Mesenchymal stem cell (in vitro differentiated cells and primary cell): Measurements from ENCODE around the gene THRA.

Source experiments
- DNase-seq: peaks from one replicate; pipeline ENCODE4 v3.0.0-alpha.2; 2013
- H2AFZ ChIP-seq: one replicate; pipeline ENCODE4 v1.6.1; 2013; ENCODE audit warnings: low read depth, mild to moderate bottlenecking, control low read depth, inconsistent platforms, low read length, moderate library complexity
- H2AK5ac ChIP-seq: 2 replicates; pipeline ENCODE4 v1.6.1; 2013; ENCODE audit warnings: low read length, moderate library complexity, mild to moderate bottlenecking, inconsistent platforms; ENCODE audit not compliant: severe bottlenecking
- H2BK120ac ChIP-seq: one replicate; pipeline ENCODE4 v1.6.1; 2013; ENCODE audit warnings: low read depth, mild to moderate bottlenecking, inconsistent platforms, low read length, moderate library complexity
- H2BK12ac ChIP-seq, 2 experiments: one replicate each; pipeline ENCODE4 v1.6.1; 2013; ENCODE audit warnings: inconsistent platforms in 2 of 2, low read length in 2 of 2, mild to moderate bottlenecking in 2 of 2, moderate library complexity in 2 of 2, control low read depth in 1 of 2
- H2BK15ac ChIP-seq: one replicate; pipeline ENCODE4 v1.6.1; 2013; ENCODE audit warnings: mild to moderate bottlenecking, low read depth, inconsistent platforms; ENCODE audit not compliant: poor library complexity, severe bottlenecking
- H2BK5ac ChIP-seq: 2 replicates; pipeline ENCODE4 v1.6.1; 2013; ENCODE audit warnings: low read depth, mild to moderate bottlenecking, low read length, control low read depth, inconsistent platforms; ENCODE audit not compliant: poor library complexity, severe bottlenecking
- H3K14ac ChIP-seq, 2 experiments: one replicate each; pipeline ENCODE4 v1.6.1; 2013; ENCODE audit warnings: inconsistent platforms in 2 of 2, low read length in 2 of 2, control low read depth in 1 of 2, mild to moderate bottlenecking in 1 of 2, moderate library complexity in 1 of 2
- H3K18ac ChIP-seq, 2 experiments: one replicate each; pipeline ENCODE4 v1.6.1; 2013; ENCODE audit warnings: inconsistent platforms in 2 of 2, low read length in 2 of 2, control low read depth in 1 of 2, low read depth in 1 of 2, mild to moderate bottlenecking in 1 of 2
- H3K23ac ChIP-seq, 2 experiments: one replicate each; pipeline ENCODE4 v1.6.1; 2013; ENCODE audit warnings: inconsistent platforms in 2 of 2, low read length in 2 of 2, mild to moderate bottlenecking in 2 of 2, moderate library complexity in 2 of 2, control low read depth in 1 of 2
- H3K27ac ChIP-seq: 2 replicates; pipeline ENCODE4 v1.5.1; 2013; ENCODE audit warnings: mild to moderate bottlenecking, moderate library complexity, low read length, control low read depth, inconsistent platforms; ENCODE audit not compliant: poor library complexity, severe bottlenecking
- H3K27me3 ChIP-seq, 2 experiments: 2 replicates each; pipeline versions ENCODE4 v1.6.1 to v1.7.0; 2013; ENCODE audit warnings: low read length in 2 of 2, mild to moderate bottlenecking in 2 of 2, moderate library complexity in 2 of 2, control low read depth in 1 of 2, inconsistent platforms in 1 of 2; ENCODE audit not compliant: control insufficient read depth in 1 of 2, insufficient read depth in 1 of 2
- H3K36me3 ChIP-seq, 2 experiments: 2 replicates each; pipeline versions ENCODE4 v1.6.1 to v1.7.0; 2013; ENCODE audit warnings: low read length in 2 of 2, control low read depth in 1 of 2, inconsistent platforms in 1 of 2, low read depth in 1 of 2, mild to moderate bottlenecking in 1 of 2; ENCODE audit not compliant: insufficient read depth in 2 of 2, control insufficient read depth in 1 of 2
- H3K4ac ChIP-seq, 2 experiments: one replicate each; pipeline ENCODE4 v1.6.1; 2013; ENCODE audit warnings: inconsistent platforms in 2 of 2, low read length in 2 of 2, mild to moderate bottlenecking in 2 of 2, moderate library complexity in 2 of 2, control low read depth in 1 of 2, low read depth in 1 of 2
- H3K4me1 ChIP-seq: 2 replicates; pipeline ENCODE4 v1.6.1; 2013; ENCODE audit warnings: low read depth, low read length, control low read depth; ENCODE audit not compliant: control insufficient read depth, insufficient read depth
- H3K4me2 ChIP-seq: 2 replicates; pipeline ENCODE4 v1.6.1; 2013; ENCODE audit warnings: low read length, mild to moderate bottlenecking, inconsistent platforms; ENCODE audit not compliant: poor library complexity, severe bottlenecking
- H3K4me3 ChIP-seq, 2 experiments: 2 replicates each; pipeline versions ENCODE4 v1.5.1 to v1.7.0; 2013; ENCODE audit warnings: low read length in 2 of 2, mild to moderate bottlenecking in 2 of 2, control low read depth in 1 of 2, low read depth in 1 of 2; ENCODE audit not compliant: insufficient read depth in 1 of 2
- H3K79me1 ChIP-seq: replicated peaks from 2 replicates; pipeline ENCODE4 v1.6.1; 2013; ENCODE audit warnings: mild to moderate bottlenecking, control low read depth, low read length, inconsistent platforms; ENCODE audit not compliant: poor library complexity, severe bottlenecking
- H3K9ac ChIP-seq: 2 replicates; pipeline ENCODE4 v1.7.0; 2013; ENCODE audit warnings: mild to moderate bottlenecking, low read length, moderate library complexity
- H3K9me3 ChIP-seq: 2 replicates; pipeline ENCODE4 v1.7.0; 2013; ENCODE audit warnings: mild to moderate bottlenecking, low read length; ENCODE audit not compliant: control insufficient read depth
- H4K8ac ChIP-seq: one replicate; pipeline ENCODE4 v1.6.1; 2013; ENCODE audit warnings: inconsistent platforms, mild to moderate bottlenecking, low read length, moderate library complexity
- H4K91ac ChIP-seq: one replicate; pipeline ENCODE4 v1.6.1; 2013; ENCODE audit warnings: mild to moderate bottlenecking, low read length, inconsistent platforms
- WGBS: methylation state at CpG from one replicate; pipeline ENCODE4 v1.1.7; 2013; ENCODE audit warnings: mixed read lengths; 5-methylcytosine and 5-hydroxymethylcytosine counted together

THRA gene

DNA sequence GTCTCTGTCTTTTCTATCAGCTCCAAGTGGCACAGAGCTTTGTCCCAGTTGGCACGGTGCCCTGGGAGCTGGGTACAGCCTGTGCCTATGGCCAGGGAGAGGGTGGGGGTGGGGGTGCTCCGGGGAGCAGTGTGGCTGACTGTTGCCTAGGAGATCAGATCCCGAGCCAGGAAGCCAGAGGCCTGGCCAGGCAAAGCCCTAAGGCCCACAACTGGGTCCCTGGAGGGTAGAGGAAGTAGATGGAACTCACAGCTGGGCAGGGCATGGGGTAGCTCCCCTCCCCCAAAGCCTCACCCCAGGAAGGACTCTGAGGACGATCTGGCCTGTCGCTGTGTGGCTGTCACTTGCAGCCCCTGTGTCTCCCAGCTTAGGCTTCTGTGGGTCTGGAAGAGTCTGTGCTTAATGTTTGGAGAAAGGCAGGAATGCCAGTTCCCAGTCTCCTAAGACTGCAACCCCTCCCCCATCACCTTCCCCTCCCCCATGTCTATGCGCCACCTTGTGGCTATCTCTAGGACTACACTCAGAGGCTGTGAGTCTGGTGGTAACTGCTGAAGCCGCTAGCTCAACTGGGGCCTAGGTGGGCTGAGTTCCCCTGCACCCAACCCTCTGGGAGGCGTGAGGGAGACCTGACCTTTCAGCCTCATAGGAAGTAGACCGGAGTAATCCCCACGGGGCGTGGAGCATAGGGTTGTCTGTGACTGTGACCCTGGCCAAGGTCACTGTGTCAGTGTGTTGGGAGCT, 12.6 kb downstream of the THRA start:
- Histone ChIP-seq H3K14ac (no peak overlapping the region), H3K4me3 (peak overlapping the region in 1 of 2 experiments; percentile 43), H3K36me3 (peaks cover 24 to 46% of the 10 kb centered on the region in 2 experiments), H2BK5ac (no peak overlapping the region), H2AFZ (no peak overlapping the region), H2BK120ac (no peak overlapping the region), H3K27ac (no peak overlapping the region), H3K23ac (no peak overlapping the region), H3K27me3 (no peaks in the 10 kb centered on the region), H3K18ac (peak overlapping the region; percentile 79 to 86), H3K4ac (peak overlapping the region; percentile 20 to 35), H3K4me2 (no peak overlapping the region), H2AK5ac (peak overlapping the region; percentile 57), H4K91ac (peak overlapping the region; percentile 78), H2BK12ac (peak overlapping the region; percentile 49 to 82), H3K9ac (peak overlapping the region; percentile 71), H4K8ac (peak overlapping the region; percentile 72), H3K4me1 (peaks cover 42% of the 10 kb centered on the region), H2BK15ac (peak overlapping the region; percentile 44), H3K79me1 (peaks cover 28% of the 10 kb centered on the region), H3K9me3 (no peaks in the 10 kb centered on the region)
- DNase-seq: peak; percentile 70
- 35% methylated on average over 9 of the region's 11 CpGs for WGBS

- Histone ChIP-seq H2AFZ (no peak overlapping the region), H3K27me3 (no peaks in the 10 kb centered on the region), H2BK120ac (no peak overlapping the region), H3K4me2 (no peak overlapping the region), H4K91ac (no peak overlapping the region), H3K23ac (no peak overlapping the region), H3K79me1 (peaks cover 22% of the 10 kb centered on the region), H3K4me1 (peaks cover 36% of the 10 kb centered on the region), H3K9me3 (no peaks in the 10 kb centered on the region), H3K4ac (no peak overlapping the region), H3K9ac (peak overlapping the region; percentile 71), H3K14ac (no peak overlapping the region), H2BK12ac (peak overlapping the region in 1 of 2 experiments; percentile 49), H3K18ac (peak overlapping the region in 1 of 2 experiments; percentile 54), H3K4me3 (peak overlapping the region in 1 of 2 experiments; percentile 34), H2BK5ac (no peak overlapping the region), H3K27ac (no peak overlapping the region), H2AK5ac (no peak overlapping the region), H3K36me3 (peaks cover 24 to 50% of the 10 kb centered on the region in 2 experiments), H2BK15ac (no peak overlapping the region), H4K8ac (peak overlapping the region; percentile 72)
- no peak for DNase-seq
- WGBS: 88% methylated on average over 8 of the region's 8 CpGs
These were observed 13.3 kb downstream of the THRA start for GRCh38 chr17:40075942-40076498.

DNA sequence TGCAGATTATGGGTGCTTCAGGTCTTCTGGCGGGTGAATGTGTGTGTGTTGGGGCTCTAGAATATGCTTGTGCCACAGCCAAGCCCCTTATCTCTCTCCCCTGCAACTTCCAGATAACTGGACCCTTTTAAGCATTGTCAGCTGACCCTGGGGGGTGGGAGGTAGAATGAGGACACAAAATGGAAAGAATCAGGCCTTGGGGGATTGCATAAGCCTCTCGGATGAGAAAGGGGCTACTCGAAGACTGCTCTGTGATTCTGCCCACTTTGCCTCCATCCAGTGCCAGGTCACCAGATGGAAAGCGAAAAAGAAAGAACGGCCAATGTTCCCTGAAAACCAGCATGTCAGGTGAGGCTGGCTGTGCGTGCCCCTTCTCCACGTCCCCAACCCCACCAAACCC, 13.8 kb downstream of the THRA start:
- no peak overlapping the region for H4K8ac ChIP-seq
- no peak overlapping the region for H2BK15ac ChIP-seq
- H2AFZ ChIP-seq: no peak overlapping the region
- no peak overlapping the region for H3K4me2 ChIP-seq
- peaks cover 30% of the 10 kb centered on the region for H3K4me1 ChIP-seq
- H3K36me3 ChIP-seq: peaks cover 24 to 52% of the 10 kb centered on the region in 2 experiments
- no peak overlapping the region for H3K14ac ChIP-seq
- 93% methylated on average over 5 of the region's 7 CpGs for WGBS
- H3K4me3 ChIP-seq: peak overlapping the region in 1 of 2 experiments; percentile 4
- no peak for DNase-seq
- peaks cover 17% of the 10 kb centered on the region for H3K79me1 ChIP-seq
- H3K23ac ChIP-seq: no peak overlapping the region
- no peak overlapping the region for H2AK5ac ChIP-seq
- no peak overlapping the region for H3K4ac ChIP-seq
- H2BK5ac ChIP-seq: no peak overlapping the region
- H3K9ac ChIP-seq: peak overlapping the region; percentile 71
- no peak overlapping the region for H3K27ac ChIP-seq
- H3K18ac ChIP-seq: no peak overlapping the region
- no peak overlapping the region for H2BK12ac ChIP-seq
- H4K91ac ChIP-seq: no peak overlapping the region
- no peak overlapping the region for H2BK120ac ChIP-seq
- no peaks in the 10 kb centered on the region for H3K27me3 ChIP-seq
- no peaks in the 10 kb centered on the region for H3K9me3 ChIP-seq

DNA sequence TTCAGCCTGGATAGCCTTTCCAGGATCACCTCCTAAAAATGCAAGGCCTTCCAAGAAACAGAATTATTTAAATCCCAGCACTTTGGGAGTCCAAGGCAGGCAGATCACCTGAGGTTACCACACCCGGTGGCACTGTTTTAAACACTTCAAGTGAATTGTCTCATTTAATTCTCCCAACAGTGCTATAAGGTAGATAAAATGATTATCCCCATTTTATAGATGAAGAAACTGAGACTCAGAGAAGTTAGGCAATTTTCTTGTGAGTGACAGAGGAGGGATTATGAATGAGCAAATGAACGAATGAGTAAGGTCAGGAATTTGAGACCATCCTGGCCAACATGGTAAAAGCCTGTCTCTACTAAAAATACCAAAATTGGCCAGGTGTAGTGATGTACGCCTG, 16.8 kb downstream of the THRA start:
- no peak overlapping the region for H2BK5ac ChIP-seq
- H2BK120ac ChIP-seq: no peak overlapping the region
- no peak overlapping the region for H3K4me2 ChIP-seq
- no peak overlapping the region for H3K9ac ChIP-seq
- DNase-seq: no peak
- H3K27me3 ChIP-seq: no peaks in the 10 kb centered on the region
- no peak overlapping the region for H3K14ac ChIP-seq
- H4K91ac ChIP-seq: no peak overlapping the region
- H2BK12ac ChIP-seq: no peak overlapping the region
- H3K18ac ChIP-seq: no peak overlapping the region
- H3K4me3 ChIP-seq: no peak overlapping the region
- no peak overlapping the region for H3K27ac ChIP-seq
- no peaks in the 10 kb centered on the region for H3K9me3 ChIP-seq
- H3K79me1 ChIP-seq: peaks cover 11% of the 10 kb centered on the region
- H2AFZ ChIP-seq: no peak overlapping the region
- H3K4me1 ChIP-seq: peaks cover 11% of the 10 kb centered on the region
- no peak overlapping the region for H3K4ac ChIP-seq
- WGBS: 100% methylated on average over 2 of the region's 3 CpGs
- H3K23ac ChIP-seq: no peak overlapping the region
- no peak overlapping the region for H4K8ac ChIP-seq
- H2BK15ac ChIP-seq: no peak overlapping the region
- H3K36me3 ChIP-seq: peaks cover 33 to 62% of the 10 kb centered on the region in 2 experiments
- no peak overlapping the region for H2AK5ac ChIP-seq
